H1 (cell line): ENCODE measurements around the gene LIPI. TPM values are rescaled to one million over a fixed set of nuclear protein-coding genes. Genes with fewer than 3 reads are reported as not detected.

ENCODE experiments used
- CTCF ChIA-PET: fragments of 300-600 bp; sonication (Branson Sonifier 250); formaldehyde crosslinking; loops from one replicate; lab custom pipeline; 2021; ENCODE audit not compliant: partially characterized antibody; lab: Charles Lee
- POLR2A ChIA-PET: fragments of 300-600 bp; sonication (Branson Sonifier 250); formaldehyde crosslinking; loops from one replicate; lab custom pipeline; 2021; ENCODE audit warnings: inconsistent platforms; ENCODE audit not compliant: partially characterized antibody; lab: Charles Lee
- DNase-seq, 2 experiments: peaks; one replicate each; pipeline versions ENCODE4 v3.0.0 to v3.0.0-alpha.2; 2010 to 2022; ENCODE audit warnings: low spot score in 2 of 2, low read depth in 1 of 2, mixed read lengths in 1 of 2
- FAIRE-seq: peaks from 2 replicates; lab custom pipeline; 2011; peaks lifted over from hg19 to GRCh38; lab: Jason Lieb, UNC
- H2AFZ ChIP-seq: 2 replicates; pipeline ENCODE4 v1.8.1; 2012; ENCODE audit warnings: low read length, inconsistent platforms
- H2AK5ac ChIP-seq: 2 replicates; pipeline ENCODE4 v1.6.1; 2013; ENCODE audit warnings: low read depth, low read length
- H2BK120ac ChIP-seq: replicated peaks from 2 replicates; pipeline ENCODE3; 2013; ENCODE audit warnings: low read depth, low read length, inconsistent platforms
- H2BK12ac ChIP-seq: 2 replicates; pipeline ENCODE4 v1.6.1; 2013; ENCODE audit warnings: low read depth, low read length
- H2BK15ac ChIP-seq: 2 replicates; pipeline ENCODE4 v1.6.1; 2013; ENCODE audit warnings: low read length
- H2BK20ac ChIP-seq: 2 replicates; pipeline ENCODE4 v1.6.1; 2013; ENCODE audit warnings: low read length
- H2BK5ac ChIP-seq: 2 replicates; pipeline ENCODE4 v1.6.1; 2013; ENCODE audit warnings: low read depth, low read length
- H3K14ac ChIP-seq: 2 replicates; pipeline ENCODE4 v1.6.1; 2013; ENCODE audit warnings: inconsistent platforms; ENCODE audit not compliant: insufficient read length
- H3K18ac ChIP-seq: 2 replicates; pipeline ENCODE4 v1.6.1; 2013; ENCODE audit warnings: low read length; ENCODE audit errors: extremely low read depth
- H3K23ac ChIP-seq: 2 replicates; pipeline ENCODE4 v1.6.1; 2013; ENCODE audit warnings: inconsistent platforms; ENCODE audit not compliant: insufficient read length
- H3K23me2 ChIP-seq: 2 replicates; pipeline ENCODE4 v1.6.1; 2013; ENCODE audit warnings: low read depth, low read length
- H3K27ac ChIP-seq: 2 replicates; pipeline ENCODE4 v1.6.1; 2011; ENCODE audit warnings: low read depth, low read length, inconsistent platforms
- H3K27me3 ChIP-seq, 4 experiments: replicated peaks in 1 of 4; 1 replicate in 1 of 4; 2 replicates in 3 of 4; pipeline versions ENCODE4 v1.6.1 to v1.8.1; 2011 to 2013; ENCODE audit warnings: low read length in 3 of 4, mild to moderate bottlenecking in 3 of 4, inconsistent platforms in 2 of 4, mixed read lengths in 2 of 4, moderate library complexity in 1 of 4; ENCODE audit not compliant: control insufficient read depth in 3 of 4, insufficient read depth in 3 of 4; ENCODE audit errors: extremely low read depth in 1 of 4
- H3K36me3 ChIP-seq, 4 experiments: 2 replicates each; pipeline versions ENCODE4 v1.6.1 to v1.8.1; 2011 to 2013; ENCODE audit warnings: mild to moderate bottlenecking in 4 of 4, low read length in 3 of 4, moderate library complexity in 2 of 4, control low read depth in 1 of 4, inconsistent platforms in 1 of 4; ENCODE audit not compliant: insufficient read depth in 4 of 4, control insufficient read depth in 2 of 4
- H3K4ac ChIP-seq: replicated peaks from 2 replicates; pipeline ENCODE3; 2013; ENCODE audit warnings: low read length, low read depth, mixed read lengths, inconsistent platforms; ENCODE audit not compliant: insufficient read length
- H3K4me1 ChIP-seq, 4 experiments: replicated peaks in 1 of 4; 1 replicate in 1 of 4; 2 replicates in 3 of 4; pipeline versions ENCODE4 v1.6.1 to v1.8.1; 2011 to 2013; ENCODE audit warnings: low read length in 3 of 4, inconsistent platforms in 2 of 4, mixed read lengths in 1 of 4; ENCODE audit not compliant: insufficient read depth in 4 of 4, control insufficient read depth in 3 of 4
- H3K4me2 ChIP-seq, 2 experiments: 2 replicates each; pipeline versions ENCODE4 v1.6.1 to v1.8.1; 2011 to 2013; ENCODE audit warnings: low read depth in 2 of 2, low read length in 2 of 2, control low read depth in 1 of 2, inconsistent platforms in 1 of 2, mild to moderate bottlenecking in 1 of 2; ENCODE audit not compliant: insufficient read depth in 1 of 2
- H3K4me3 ChIP-seq, 4 experiments: fragments of 200-600, 300-600 bp in 1 of 4; sonication (generic), shearing (Covaris generic), sonication (Bioruptor Twin) in 1 of 4; 2 replicates each; pipeline versions ENCODE4 v1.5.1 to v1.8.1; 2011 to 2016; ENCODE audit warnings: low read length in 4 of 4, low read depth in 3 of 4, control low read depth in 2 of 4, inconsistent platforms in 2 of 4, mild to moderate bottlenecking in 2 of 4, mixed read lengths in 1 of 4, moderate library complexity in 1 of 4; ENCODE audit not compliant: insufficient read depth in 2 of 4; ENCODE audit errors: extremely low read depth in 1 of 4
- H3K56ac ChIP-seq: replicated peaks from 2 replicates; pipeline ENCODE3; 2013; ENCODE audit warnings: low read depth, mild to moderate bottlenecking, mixed read lengths, low read length, inconsistent platforms; ENCODE audit not compliant: insufficient read length
- H3K79me1 ChIP-seq: 2 replicates; pipeline ENCODE4 v1.6.1; 2013; ENCODE audit warnings: low read depth, low read length, control low read depth
- H3K79me2 ChIP-seq, 2 experiments: 2 replicates each; pipeline versions ENCODE4 v1.6.1 to v1.8.1; 2012 to 2013; ENCODE audit warnings: low read length in 2 of 2, mild to moderate bottlenecking in 2 of 2, inconsistent platforms in 1 of 2; ENCODE audit not compliant: insufficient read depth in 2 of 2, control insufficient read depth in 1 of 2
- H3K9ac ChIP-seq, 4 experiments: replicated peaks in 1 of 4; 1 replicate in 1 of 4; 2 replicates in 3 of 4; pipeline versions ENCODE4 v1.6.1 to v1.8.1; 2011 to 2013; ENCODE audit warnings: low read depth in 3 of 4, low read length in 3 of 4, control low read depth in 2 of 4, mild to moderate bottlenecking in 2 of 4, moderate library complexity in 2 of 4, inconsistent platforms in 1 of 4; ENCODE audit errors: extremely low read depth in 1 of 4
- H3K9me3 ChIP-seq, 2 experiments: 2 replicates each; pipeline versions ENCODE4 v1.6.1 to v1.8.1; 2012 to 2013; ENCODE audit warnings: mild to moderate bottlenecking in 2 of 2, moderate library complexity in 2 of 2, control low read depth in 1 of 2, inconsistent platforms in 1 of 2, low read depth in 1 of 2, low read length in 1 of 2, mixed read lengths in 1 of 2; ENCODE audit not compliant: insufficient read depth in 2 of 2
- H4K20me1 ChIP-seq, 2 experiments: replicated peaks in 1 of 2; 2 replicates each; pipeline versions ENCODE3 to v1.8.1; 2011 to 2013; ENCODE audit warnings: inconsistent platforms in 2 of 2, low read length in 2 of 2, mild to moderate bottlenecking in 1 of 2; ENCODE audit not compliant: insufficient read depth in 2 of 2, control insufficient read depth in 1 of 2
- H4K5ac ChIP-seq: 2 replicates; pipeline ENCODE4 v1.6.1; 2013; ENCODE audit warnings: low read length, low read depth, mixed read lengths, inconsistent platforms; ENCODE audit not compliant: insufficient read length
- H4K8ac ChIP-seq: 2 replicates; pipeline ENCODE4 v1.8.0; 2013; ENCODE audit warnings: mild to moderate bottlenecking, moderate library complexity, low read length, inconsistent platforms; ENCODE audit not compliant: insufficient read depth; ENCODE audit errors: extremely low read depth
- H4K91ac ChIP-seq: replicated peaks from 2 replicates; pipeline ENCODE3; 2013; ENCODE audit warnings: low read length, mixed read lengths, inconsistent platforms; ENCODE audit not compliant: insufficient read length
- CBX5 ChIP-seq: fragments of 300-800, 300-1000 bp; sonication (generic); IDR thresholded peaks from 2 replicates; pipeline ENCODE4 v1.7.1; 2016; ENCODE audit warnings: antibody characterized with exemption, low read length, low read depth
- CBX8 ChIP-seq: fragments of 300-800, 300-1000 bp; sonication (generic); IDR thresholded peaks from 2 replicates; pipeline ENCODE4 v1.7.1; 2016; ENCODE audit warnings: low read depth, low read length, borderline replicate concordance
- KDM1A ChIP-seq: fragments of 200-600, 300-600 bp; sonication (generic); IDR thresholded peaks from 2 replicates; pipeline ENCODE4 v1.7.1; 2016; ENCODE audit warnings: mild to moderate bottlenecking, low read length, borderline replicate concordance
- KDM4A ChIP-seq: IDR thresholded peaks from one replicate; pipeline ENCODE4 v1.7.1; 2012; ENCODE audit warnings: low read depth, mild to moderate bottlenecking, moderate library complexity, low read length, inconsistent platforms; ENCODE audit not compliant: severe bottlenecking
- RBBP5 ChIP-seq: IDR thresholded peaks from 2 replicates; pipeline ENCODE4 v1.7.1; 2012; ENCODE audit warnings: low read depth, mild to moderate bottlenecking, inconsistent platforms, low read length, moderate library complexity, borderline replicate concordance
- WGBS, 2 experiments: shearing (Covaris generic) in 1 of 2; methylation state at CpG; one replicate each; pipeline versions ENCODE4 v1.1.6 to v1.1.7; 2013 to 2015; ENCODE audit warnings: low lambda C conversion rate in 2 of 2, mixed read lengths in 2 of 2, inconsistent platforms in 1 of 2, low coverage in 1 of 2, missing lambda C conversion rate in 1 of 2; ENCODE audit not compliant: insufficient replicate concordance in 2 of 2, insufficient coverage in 1 of 2, insufficient read length in 1 of 2; ENCODE audit errors: extremely low coverage in 1 of 2, missing lambda C conversion rate in 1 of 2; 5-methylcytosine and 5-hydroxymethylcytosine counted together
- polyA plus RNA-seq, 7 experiments: library from polyadenylated mRNA; depleted of rRNA in 3 of 7; stranded (reverse) in 5 of 7; unstranded in 2 of 7; fragments of >200 nt in 5 of 7; fragments of 200-250 nt in 2 of 7; gene quantifications; 1 replicate in 5 of 7; 2 replicates in 1 of 7; 4 replicates in 1 of 7; pipeline versions ENCODE4 v1.2.1 to v1.2.3, GENCODE V29; 2011 to 2013; ENCODE audit warnings: missing spikeins in 2 of 7, mixed read lengths in 2 of 7
- total RNA-seq: library from RNA; stranded (reverse); fragmentation: NEBNext Ultra II Directional; extraction: Animal tissue kit (Norgen Biotek cat#: 25700); gene quantifications from 2 replicates; pipeline ENCODE4 v1.2.1, GENCODE V29; 2021
- TF ChIP-seq, protein P1 (sequence below): IDR thresholded peaks from 2 replicates; pipeline ENCODE4 v1.6.1; 2012; ENCODE audit warnings: inconsistent platforms
- TF ChIP-seq, protein P2 (sequence below), 3 experiments: IDR thresholded peaks; 1 replicate in 2 of 3; 2 replicates in 1 of 3; pipeline versions ENCODE4 v1.5.1 to v1.6.1; 2011; ENCODE audit warnings: low read length in 3 of 3, mild to moderate bottlenecking in 3 of 3, inconsistent platforms in 2 of 3, low read depth in 1 of 3, moderate library complexity in 1 of 3; ENCODE audit not compliant: insufficient read depth in 1 of 3; ENCODE audit errors: control extremely low read depth in 1 of 3

Gene LIPI
- total and polyA plus RNA-seq, 2 of the 8 experiments (the other 6 are each of a cell fraction or from before 2014, with no cell fraction given) = not detected

DNA sequence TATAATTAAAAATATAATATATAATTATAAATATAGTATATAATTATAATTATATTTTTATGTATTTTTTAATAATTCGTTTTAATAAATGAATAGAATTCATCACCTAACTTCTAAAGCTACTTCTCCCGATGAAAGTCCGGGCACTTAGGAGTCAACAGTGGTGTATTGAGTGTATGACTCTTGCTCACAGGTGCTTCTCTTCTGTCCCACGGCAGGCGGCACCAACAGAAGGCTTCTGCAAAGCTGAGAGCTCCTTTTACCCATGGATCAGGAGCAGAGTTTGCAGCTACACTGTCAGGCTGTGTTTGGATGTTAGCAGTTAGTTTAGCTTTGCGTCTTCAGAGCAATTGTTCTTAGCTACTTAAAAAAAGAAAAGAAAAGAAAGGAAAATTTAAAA lies 122.4 kb downstream of the LIPI start:
- H3K36me3 ChIP-seq = peaks cover 0 to 19% (median 0%) of the 10 kb centered on the region in 4 experiments; a peak in 2 of 8 replicates
- H3K23me2 ChIP-seq = no peaks in the 10 kb centered on the region
- no peaks in the 10 kb centered on the region for H3K79me2 ChIP-seq
- no peak overlapping the region for H2BK5ac ChIP-seq
- H4K8ac ChIP-seq = no peak overlapping the region
- H3K18ac ChIP-seq = no peak overlapping the region
- no peak overlapping the region for H3K4ac ChIP-seq
- no peaks in the 10 kb centered on the region for H3K4me1 ChIP-seq
- no peak overlapping the region for H3K56ac ChIP-seq
- no peaks in the 10 kb centered on the region for H3K27me3 ChIP-seq
- no peak overlapping the region for H2BK12ac ChIP-seq
- H3K4me2 ChIP-seq = no peak overlapping the region
- no peak overlapping the region for H4K91ac ChIP-seq
- H4K20me1 ChIP-seq = no peaks in the 10 kb centered on the region
- no peak overlapping the region for H2BK15ac ChIP-seq
- POLR2A ChIA-PET = no interaction called here
- no peak for DNase-seq
- no peak overlapping the region for H3K9ac ChIP-seq
- H3K14ac ChIP-seq = no peak overlapping the region
- H2BK20ac ChIP-seq = no peak overlapping the region
- no peak overlapping the region for H2AFZ ChIP-seq
- no peak overlapping the region for H4K5ac ChIP-seq
- no peak overlapping the region for H3K27ac ChIP-seq
- no peak overlapping the region for H3K4me3 ChIP-seq
- H3K9me3 ChIP-seq = no peaks in the 10 kb centered on the region
- TF ChIP-seq CBX8 (no peak), KDM4A (no peak), CBX5 (no peak), KDM1A (no peak), RBBP5 (no peak)
- TF ChIP-seq, protein P1, sequence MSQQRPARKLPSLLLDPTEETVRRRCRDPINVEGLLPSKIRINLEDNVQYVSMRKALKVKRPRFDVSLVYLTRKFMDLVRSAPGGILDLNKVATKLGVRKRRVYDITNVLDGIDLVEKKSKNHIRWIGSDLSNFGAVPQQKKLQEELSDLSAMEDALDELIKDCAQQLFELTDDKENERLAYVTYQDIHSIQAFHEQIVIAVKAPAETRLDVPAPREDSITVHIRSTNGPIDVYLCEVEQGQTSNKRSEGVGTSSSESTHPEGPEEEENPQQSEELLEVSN = no peak
- TF ChIP-seq, protein P2, sequence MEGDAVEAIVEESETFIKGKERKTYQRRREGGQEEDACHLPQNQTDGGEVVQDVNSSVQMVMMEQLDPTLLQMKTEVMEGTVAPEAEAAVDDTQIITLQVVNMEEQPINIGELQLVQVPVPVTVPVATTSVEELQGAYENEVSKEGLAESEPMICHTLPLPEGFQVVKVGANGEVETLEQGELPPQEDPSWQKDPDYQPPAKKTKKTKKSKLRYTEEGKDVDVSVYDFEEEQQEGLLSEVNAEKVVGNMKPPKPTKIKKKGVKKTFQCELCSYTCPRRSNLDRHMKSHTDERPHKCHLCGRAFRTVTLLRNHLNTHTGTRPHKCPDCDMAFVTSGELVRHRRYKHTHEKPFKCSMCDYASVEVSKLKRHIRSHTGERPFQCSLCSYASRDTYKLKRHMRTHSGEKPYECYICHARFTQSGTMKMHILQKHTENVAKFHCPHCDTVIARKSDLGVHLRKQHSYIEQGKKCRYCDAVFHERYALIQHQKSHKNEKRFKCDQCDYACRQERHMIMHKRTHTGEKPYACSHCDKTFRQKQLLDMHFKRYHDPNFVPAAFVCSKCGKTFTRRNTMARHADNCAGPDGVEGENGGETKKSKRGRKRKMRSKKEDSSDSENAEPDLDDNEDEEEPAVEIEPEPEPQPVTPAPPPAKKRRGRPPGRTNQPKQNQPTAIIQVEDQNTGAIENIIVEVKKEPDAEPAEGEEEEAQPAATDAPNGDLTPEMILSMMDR (IDR thresholded peaks at IDR 0.05; ENCODE audit: control extremely low read depth in 1 of 3, insufficient read depth in 1 of 3, low read depth in 1 of 3, low read length in 3 of 3) = no peak
- no peaks in the 10 kb centered on the region for H3K79me1 ChIP-seq
- no peak overlapping the region for H2AK5ac ChIP-seq
- FAIRE-seq = no peak
- 86% methylated on average over 6 of the region's 6 CpGs; no CpG with 5 or more reads in 1 of the 2 experiments for WGBS, 2 experiments
- no peak overlapping the region for H2BK120ac ChIP-seq
- CTCF ChIA-PET = interaction anchor here (1.4 kb wide), 1 partner anchor 31 kb away, joined by 4 read pairs; no protein-coding TSS in a partner anchor
- H3K23ac ChIP-seq = no peak overlapping the region
